Measurements from ENCODE around the gene KIAA2012.

Gene KIAA2012

GRCh38 chr2:202044777-202045176, 28.3 kb upstream of the KIAA2012 start:
- no peak overlapping the region for H3K4me3 ChIP-seq (ENCODE audit: low read depth, low read length)
- DNase-seq (ENCODE audit: low read depth) = no peak
- no peak for TF ChIP-seq CTCF (conservative IDR thresholded peaks at IDR 0.05; ENCODE audit: low read depth, low read length)

GRCh38 chr2:202046572-202046971, 26.5 kb upstream of the KIAA2012 start:
- no peak for TF ChIP-seq CTCF (conservative IDR thresholded peaks at IDR 0.05; ENCODE audit: low read depth, low read length)
- H3K4me3 ChIP-seq (ENCODE audit: low read depth, low read length) = no peak overlapping the region
- DNase-seq (ENCODE audit: low read depth) = no peak

GRCh38 chr2:202049092-202049728, 23.8 kb upstream of the KIAA2012 start:
- DNase-seq (ENCODE audit: low read depth) = no peak
- no peak overlapping the region for H3K4me3 ChIP-seq (ENCODE audit: low read depth, low read length)
- TF ChIP-seq CTCF (conservative IDR thresholded peaks at IDR 0.05; ENCODE audit: low read depth, low read length) = no peak

GRCh38 chr2:202049840-202050239, 23.2 kb upstream of the KIAA2012 start:
- H3K4me3 ChIP-seq (ENCODE audit: low read depth, low read length) = no peak overlapping the region
- no peak for DNase-seq (ENCODE audit: low read depth)
- no peak for TF ChIP-seq CTCF (conservative IDR thresholded peaks at IDR 0.05; ENCODE audit: low read depth, low read length)

GRCh38 chr2:202050652-202051051, 22.4 kb upstream of the KIAA2012 start:
- TF ChIP-seq CTCF (conservative IDR thresholded peaks at IDR 0.05; ENCODE audit: low read depth, low read length) = no peak
- H3K4me3 ChIP-seq (ENCODE audit: low read depth, low read length) = no peak overlapping the region
- DNase-seq (ENCODE audit: low read depth) = no peak

GRCh38 chr2:202051499-202052161, 21.4 kb upstream of the KIAA2012 start:
- peak; percentile 30 for DNase-seq (ENCODE audit: low read depth)
- H3K4me3 ChIP-seq (ENCODE audit: low read depth, low read length) = no peak overlapping the region
- TF ChIP-seq CTCF (conservative IDR thresholded peaks at IDR 0.05; ENCODE audit: low read depth, low read length) = no peak

- no peak overlapping the region for H3K4me3 ChIP-seq (ENCODE audit: low read depth, low read length)
- no peak for TF ChIP-seq CTCF (conservative IDR thresholded peaks at IDR 0.05; ENCODE audit: low read depth, low read length)
- DNase-seq (ENCODE audit: low read depth) = no peak
Measured at GRCh38 chr2:202052235-202052634, 20.8 kb upstream of the KIAA2012 start.
